Neuronal stem cell (in vitro differentiated cells): ENCODE measurements around the gene CFAP52.

Experiments used
- DNase-seq: peaks from one replicate; pipeline ENCODE4 v3.0.0-alpha.2; 2013; ENCODE audit warnings: low spot score
- H2AFZ ChIP-seq: one replicate; pipeline ENCODE4 v1.6.1; 2013; ENCODE audit warnings: mild to moderate bottlenecking, low read length, inconsistent platforms
- H2AK5ac ChIP-seq: 2 replicates; pipeline ENCODE4 v1.6.1; 2013; ENCODE audit warnings: low read depth, mild to moderate bottlenecking, inconsistent platforms, low read length, moderate library complexity, mixed read lengths
- H2BK120ac ChIP-seq: 2 replicates; pipeline ENCODE4 v1.6.1; 2013; ENCODE audit warnings: low read depth, mild to moderate bottlenecking, inconsistent platforms, low read length, moderate library complexity, mixed read lengths
- H2BK12ac ChIP-seq: one replicate; pipeline ENCODE4 v1.6.1; 2013; ENCODE audit warnings: low read length, inconsistent platforms
- H2BK15ac ChIP-seq: 2 replicates; pipeline ENCODE4 v1.6.1; 2013; ENCODE audit warnings: mild to moderate bottlenecking, low read length, inconsistent platforms, mixed read lengths
- H2BK5ac ChIP-seq: one replicate; pipeline ENCODE4 v1.6.1; 2013; ENCODE audit warnings: inconsistent platforms, mild to moderate bottlenecking, low read length, moderate library complexity
- H3K14ac ChIP-seq: one replicate; pipeline ENCODE4 v1.6.1; 2013; ENCODE audit warnings: low read length, inconsistent platforms
- H3K18ac ChIP-seq: 2 replicates; pipeline ENCODE4 v1.6.1; 2013; ENCODE audit warnings: low read length, inconsistent platforms
- H3K23ac ChIP-seq: 2 replicates; pipeline ENCODE4 v1.6.1; 2013; ENCODE audit warnings: low read depth, mild to moderate bottlenecking, mixed read lengths, low read length, inconsistent platforms; ENCODE audit not compliant: poor library complexity
- H3K27ac ChIP-seq: replicated peaks from 3 replicates; pipeline ENCODE4 v1.5.1; 2013; ENCODE audit warnings: low read length, inconsistent platforms
- H3K27me3 ChIP-seq, 3 experiments: 2 replicates each; pipeline ENCODE4 v1.6.1; 2013; ENCODE audit warnings: low read length in 3 of 3, mild to moderate bottlenecking in 2 of 3, inconsistent platforms in 1 of 3, low read depth in 1 of 3, mixed read lengths in 1 of 3, moderate library complexity in 1 of 3; ENCODE audit not compliant: control insufficient read depth in 3 of 3, insufficient read depth in 3 of 3
- H3K36me3 ChIP-seq, 2 donors: replicated peaks in 1 of 2; 2 replicates each; pipeline ENCODE4 v1.6.1; 2013; ENCODE audit warnings: low read length in 2 of 2; ENCODE audit not compliant: control insufficient read depth in 2 of 2, insufficient read depth in 2 of 2
- H3K4ac ChIP-seq: 2 replicates; pipeline ENCODE4 v1.6.1; 2013; ENCODE audit warnings: inconsistent platforms, mild to moderate bottlenecking, low read length, moderate library complexity
- H3K4me1 ChIP-seq, 2 donors: 1 replicate in 1 of 2; 2 replicates in 1 of 2; pipeline ENCODE4 v1.6.1; 2013; ENCODE audit warnings: low read length in 2 of 2, low read depth in 1 of 2; ENCODE audit not compliant: control insufficient read depth in 2 of 2, insufficient read depth in 1 of 2
- H3K4me2 ChIP-seq: one replicate; pipeline ENCODE4 v1.6.1; 2013; ENCODE audit warnings: mild to moderate bottlenecking, low read length, inconsistent platforms; ENCODE audit not compliant: insufficient read depth, poor library complexity, severe bottlenecking
- H3K4me3 ChIP-seq, 2 donors: 2 replicates each; pipeline ENCODE4 v1.5.1; 2013; ENCODE audit warnings: low read length in 2 of 2, mild to moderate bottlenecking in 2 of 2, inconsistent platforms in 1 of 2, moderate library complexity in 1 of 2
- H3K79me1 ChIP-seq: one replicate; pipeline ENCODE4 v1.6.1; 2013; ENCODE audit warnings: low read depth, mild to moderate bottlenecking, inconsistent platforms, low read length, moderate library complexity
- H3K9ac ChIP-seq: one replicate; pipeline ENCODE4 v1.6.1; 2013; ENCODE audit warnings: mild to moderate bottlenecking, low read depth, low read length, inconsistent platforms; ENCODE audit not compliant: poor library complexity
- H3K9me3 ChIP-seq, 2 donors: replicated peaks in 1 of 2; 2 replicates each; pipeline versions ENCODE3 to v1.6.1; 2013; ENCODE audit warnings: low read length in 2 of 2, mild to moderate bottlenecking in 2 of 2, inconsistent platforms in 1 of 2, low read depth in 1 of 2, mixed read lengths in 1 of 2, moderate library complexity in 1 of 2; ENCODE audit not compliant: control insufficient read depth in 2 of 2, insufficient read depth in 1 of 2
- H4K8ac ChIP-seq: one replicate; pipeline ENCODE4 v1.6.1; 2013; ENCODE audit warnings: low read depth, mild to moderate bottlenecking, inconsistent platforms, low read length, moderate library complexity
- H4K91ac ChIP-seq: one replicate; pipeline ENCODE4 v1.6.1; 2013; ENCODE audit warnings: low read length, low read depth, mild to moderate bottlenecking, inconsistent platforms; ENCODE audit not compliant: poor library complexity
- WGBS, 2 donors: extraction: QIAGEN DNeasy Blood & Tissue Kit; methylation state at CpG; one replicate each; pipeline ENCODE4 v1.1.7; 2013; ENCODE audit warnings: missing lambda C conversion rate in 2 of 2, mixed read lengths in 1 of 2; ENCODE audit not compliant: insufficient read length in 2 of 2, insufficient replicate concordance in 1 of 2; ENCODE audit errors: extremely low coverage in 2 of 2; 5-methylcytosine and 5-hydroxymethylcytosine counted together

The CFAP52 gene

DNA sequence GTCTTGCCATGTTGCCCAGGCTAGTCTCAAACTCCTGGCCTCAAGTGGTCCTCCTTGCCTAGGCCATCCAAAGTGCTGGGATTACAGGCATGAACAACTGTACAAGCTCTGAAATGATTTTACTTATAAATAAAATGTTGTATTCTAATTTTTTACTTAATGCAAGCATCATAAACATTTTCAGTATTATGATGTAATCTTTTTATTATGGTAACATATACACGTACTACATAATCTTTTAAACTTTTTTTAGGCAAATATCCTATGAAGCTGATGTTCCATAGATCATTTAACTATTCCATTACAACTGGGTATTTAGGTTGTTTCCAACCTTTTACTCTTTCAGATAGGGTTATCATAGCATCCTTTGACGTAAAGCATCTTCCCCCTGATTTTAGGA is 35.1 kb downstream of the CFAP52 start:
- Histone ChIP-seq H3K4me2 (no peak overlapping the region), H3K4me1 (no peaks in the 10 kb centered on the region), H3K23ac (no peak overlapping the region), H3K14ac (no peak overlapping the region), H2BK15ac (no peak overlapping the region), H2AFZ (no peak overlapping the region), H3K4ac (no peak overlapping the region), H3K9me3 (no peaks in the 10 kb centered on the region), H3K18ac (no peak overlapping the region), H2AK5ac (no peak overlapping the region), H3K4me3 (no peak overlapping the region), H2BK12ac (no peak overlapping the region), H3K9ac (no peak overlapping the region), H3K36me3 (no peaks in the 10 kb centered on the region), H3K79me1 (no peaks in the 10 kb centered on the region), H3K27ac (no peak overlapping the region), H4K8ac (no peak overlapping the region), H3K27me3 (no peaks in the 10 kb centered on the region), H2BK120ac (no peak overlapping the region), H4K91ac (no peak overlapping the region), H2BK5ac (no peak overlapping the region)
- DNase-seq = no peak
- no CpG with 5 or more reads among the region's 2 CpGs for WGBS, 2 donors

DNA sequence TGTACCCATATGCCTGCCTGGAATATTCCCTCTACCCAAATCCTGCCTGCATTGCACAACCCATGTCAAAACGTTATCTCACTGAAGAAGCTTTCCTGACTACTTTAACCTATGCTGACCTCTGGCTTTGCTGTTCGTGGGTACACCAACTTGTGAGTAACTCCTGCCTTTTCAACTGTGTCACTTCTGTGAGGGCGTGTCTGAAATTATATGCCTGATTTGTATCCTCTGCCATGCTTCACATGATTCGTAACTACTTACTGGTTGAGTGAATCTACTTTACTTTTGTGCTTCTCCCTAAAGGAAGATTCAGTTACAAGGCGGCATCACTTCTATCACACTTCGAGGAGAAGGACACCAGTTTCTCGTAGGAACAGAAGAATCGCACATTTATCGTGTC is 35.6 kb downstream of the CFAP52 start:
- no peaks in the 10 kb centered on the region for H3K36me3 ChIP-seq
- no peak overlapping the region for H2BK120ac ChIP-seq
- H2BK15ac ChIP-seq = no peak overlapping the region
- no peak overlapping the region for H4K8ac ChIP-seq
- no peaks in the 10 kb centered on the region for H3K4me1 ChIP-seq
- no peak overlapping the region for H2BK5ac ChIP-seq
- no peak overlapping the region for H3K4me2 ChIP-seq
- no peak overlapping the region for H3K4me3 ChIP-seq
- no peak overlapping the region for H3K18ac ChIP-seq
- H3K4ac ChIP-seq = no peak overlapping the region
- H2BK12ac ChIP-seq = no peak overlapping the region
- H3K9me3 ChIP-seq = no peaks in the 10 kb centered on the region
- WGBS, 2 donors = no CpG with 5 or more reads among the region's 9 CpGs
- DNase-seq = no peak
- no peak overlapping the region for H2AFZ ChIP-seq
- no peak overlapping the region for H3K27ac ChIP-seq
- no peaks in the 10 kb centered on the region for H3K79me1 ChIP-seq
- no peak overlapping the region for H3K9ac ChIP-seq
- H3K27me3 ChIP-seq = no peaks in the 10 kb centered on the region
- H3K23ac ChIP-seq = no peak overlapping the region
- no peak overlapping the region for H4K91ac ChIP-seq
- H3K14ac ChIP-seq = no peak overlapping the region
- H2AK5ac ChIP-seq = no peak overlapping the region

DNA sequence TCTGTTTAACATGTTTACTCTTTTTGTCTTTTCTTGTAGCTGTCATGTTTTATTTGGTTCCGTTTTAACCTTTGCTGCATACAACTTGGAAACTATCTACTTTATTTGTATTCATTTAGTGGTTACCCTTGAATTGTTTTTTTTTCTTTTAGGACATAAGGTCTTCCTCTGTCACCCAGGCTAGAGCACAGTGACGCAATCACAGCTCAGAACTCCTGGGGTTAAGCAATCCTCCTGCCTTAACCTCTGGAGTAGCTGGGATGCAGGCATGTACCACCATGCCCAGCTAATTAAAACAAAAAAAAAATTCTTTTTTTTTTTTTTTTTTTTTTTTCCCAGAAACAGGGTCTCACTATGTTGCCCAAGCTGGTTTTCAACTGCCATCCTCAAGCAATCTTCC is 39.0 kb downstream of the CFAP52 start:
- no peaks in the 10 kb centered on the region for H3K36me3 ChIP-seq
- no peaks in the 10 kb centered on the region for H3K9me3 ChIP-seq
- no CpG with 5 or more reads among the region's 2 CpGs for WGBS, 2 donors
- H3K27me3 ChIP-seq = no peaks in the 10 kb centered on the region
- H3K79me1 ChIP-seq = no peaks in the 10 kb centered on the region
- no peak overlapping the region for H3K27ac ChIP-seq
- H3K4me2 ChIP-seq = no peak overlapping the region
- H3K9ac ChIP-seq = no peak overlapping the region
- H3K18ac ChIP-seq = no peak overlapping the region
- no peak for DNase-seq
- no peak overlapping the region for H3K14ac ChIP-seq
- H2AFZ ChIP-seq = no peak overlapping the region
- H2AK5ac ChIP-seq = no peak overlapping the region
- no peak overlapping the region for H4K8ac ChIP-seq
- H3K4ac ChIP-seq = no peak overlapping the region
- no peak overlapping the region for H2BK15ac ChIP-seq
- no peaks in the 10 kb centered on the region for H3K4me1 ChIP-seq
- no peak overlapping the region for H3K23ac ChIP-seq
- no peak overlapping the region for H2BK12ac ChIP-seq
- H3K4me3 ChIP-seq = no peak overlapping the region
- H4K91ac ChIP-seq = no peak overlapping the region
- no peak overlapping the region for H2BK120ac ChIP-seq
- no peak overlapping the region for H2BK5ac ChIP-seq

DNA sequence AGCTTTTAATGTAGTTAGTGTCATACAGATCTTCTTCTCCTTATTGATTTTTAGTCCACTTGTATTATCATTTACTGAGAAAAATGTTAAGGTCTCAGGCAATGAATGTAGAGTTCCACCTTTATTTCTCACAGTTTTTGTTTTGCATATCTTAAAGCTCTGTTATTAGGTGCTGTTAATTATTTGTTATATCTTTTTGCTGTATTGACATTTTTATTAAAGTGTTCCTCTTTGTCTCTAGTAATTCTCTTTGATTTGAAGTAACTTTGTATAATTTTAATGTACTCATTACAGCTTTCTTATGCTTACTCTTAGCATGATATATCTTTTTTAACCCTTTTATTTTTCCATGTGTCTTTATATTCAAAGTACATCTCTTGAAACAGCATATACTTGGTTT is 46.5 kb downstream of the CFAP52 start:
- peaks cover 0 to 4% of the 10 kb centered on the region in 2 donors for H3K9me3 ChIP-seq
- H3K4me2 ChIP-seq = no peak overlapping the region
- H3K36me3 ChIP-seq = no peaks in the 10 kb centered on the region
- DNase-seq = no peak
- no peak overlapping the region for H3K14ac ChIP-seq
- no peak overlapping the region for H3K4ac ChIP-seq
- no peaks in the 10 kb centered on the region for H3K79me1 ChIP-seq
- no peak overlapping the region for H2AK5ac ChIP-seq
- H3K4me3 ChIP-seq = no peak overlapping the region
- no peak overlapping the region for H2BK15ac ChIP-seq
- H3K27ac ChIP-seq = no peak overlapping the region
- H3K4me1 ChIP-seq = no peaks in the 10 kb centered on the region
- H3K9ac ChIP-seq = no peak overlapping the region
- H3K27me3 ChIP-seq = no peaks in the 10 kb centered on the region
- H4K91ac ChIP-seq = no peak overlapping the region
- H4K8ac ChIP-seq = no peak overlapping the region
- no peak overlapping the region for H3K18ac ChIP-seq
- no peak overlapping the region for H2AFZ ChIP-seq
- no peak overlapping the region for H2BK12ac ChIP-seq
- H2BK5ac ChIP-seq = no peak overlapping the region
- H2BK120ac ChIP-seq = no peak overlapping the region
- H3K23ac ChIP-seq = no peak overlapping the region
